ENCODE data around the gene C1orf141.

C1orf141 gene

DNA sequence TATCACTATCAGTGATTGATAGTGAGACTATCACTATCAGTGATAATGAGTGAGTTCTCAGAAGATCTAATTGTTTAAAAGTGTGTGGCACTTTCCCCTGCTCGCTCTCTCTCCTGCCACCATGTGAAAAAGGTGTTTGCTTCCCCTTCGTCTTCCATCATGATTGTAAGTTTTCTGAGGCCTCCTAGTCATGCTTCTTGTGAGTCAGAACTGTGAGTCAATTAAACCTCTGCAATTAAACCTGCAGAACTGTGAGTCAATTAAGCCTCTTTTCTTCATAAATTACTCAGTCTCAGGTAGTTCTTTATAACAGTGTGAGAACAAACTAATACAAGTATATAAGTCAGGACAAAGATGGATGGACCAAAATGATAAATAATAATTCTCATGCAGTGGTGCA is 24.5 kb upstream of the C1orf141 start:
- TF ChIP-seq, protein P1, sequence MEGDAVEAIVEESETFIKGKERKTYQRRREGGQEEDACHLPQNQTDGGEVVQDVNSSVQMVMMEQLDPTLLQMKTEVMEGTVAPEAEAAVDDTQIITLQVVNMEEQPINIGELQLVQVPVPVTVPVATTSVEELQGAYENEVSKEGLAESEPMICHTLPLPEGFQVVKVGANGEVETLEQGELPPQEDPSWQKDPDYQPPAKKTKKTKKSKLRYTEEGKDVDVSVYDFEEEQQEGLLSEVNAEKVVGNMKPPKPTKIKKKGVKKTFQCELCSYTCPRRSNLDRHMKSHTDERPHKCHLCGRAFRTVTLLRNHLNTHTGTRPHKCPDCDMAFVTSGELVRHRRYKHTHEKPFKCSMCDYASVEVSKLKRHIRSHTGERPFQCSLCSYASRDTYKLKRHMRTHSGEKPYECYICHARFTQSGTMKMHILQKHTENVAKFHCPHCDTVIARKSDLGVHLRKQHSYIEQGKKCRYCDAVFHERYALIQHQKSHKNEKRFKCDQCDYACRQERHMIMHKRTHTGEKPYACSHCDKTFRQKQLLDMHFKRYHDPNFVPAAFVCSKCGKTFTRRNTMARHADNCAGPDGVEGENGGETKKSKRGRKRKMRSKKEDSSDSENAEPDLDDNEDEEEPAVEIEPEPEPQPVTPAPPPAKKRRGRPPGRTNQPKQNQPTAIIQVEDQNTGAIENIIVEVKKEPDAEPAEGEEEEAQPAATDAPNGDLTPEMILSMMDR (conservative IDR thresholded peaks at IDR 0.05; ENCODE audit: low read depth, low read length) = no peak
- no peak overlapping the region for H2AFZ ChIP-seq (ENCODE audit: low read depth)

DNA sequence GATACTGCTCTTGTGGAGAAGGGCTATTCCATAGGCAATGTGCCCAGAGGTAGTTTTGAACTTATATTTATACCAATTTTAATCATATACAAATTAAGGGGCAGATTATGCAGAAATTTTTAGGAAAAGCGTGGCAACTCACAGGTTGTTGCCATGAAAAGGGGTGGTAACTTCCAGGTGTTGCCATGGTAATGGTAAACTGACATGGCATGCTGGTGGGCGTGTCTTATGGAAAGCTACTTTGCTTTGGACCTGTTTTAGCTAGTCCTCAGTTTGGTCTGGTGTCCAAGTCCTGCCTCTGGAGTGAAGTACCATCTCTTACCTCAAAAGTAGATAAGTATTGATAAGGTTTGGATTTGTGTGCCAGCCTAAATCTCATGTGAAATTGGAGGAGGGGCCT is 23.6 kb upstream of the C1orf141 start:
- TF ChIP-seq, protein P1 (conservative IDR thresholded peaks at IDR 0.05; ENCODE audit: low read depth, low read length) = no peak

More for the DNA sequence above, 24.5 kb upstream of the C1orf141 start:
- Histone ChIP-seq H3K4me1 (ENCODE audit: low read depth, poor library complexity, severe bottlenecking) (no peaks in the 10 kb centered on the region), H3K27me3 (ENCODE audit: insufficient read depth, low read depth) (no peaks in the 10 kb centered on the region), H3K36me3 (ENCODE audit: insufficient read depth) (no peaks in the 10 kb centered on the region), H3K4me3 (IDR thresholded peaks at IDR 0.05; ENCODE audit: insufficient read depth, low read depth, low read length) (no peak overlapping the region), H3K27ac (no peak overlapping the region), H3K79me2 (ENCODE audit: insufficient read depth, low read depth) (no peaks in the 10 kb centered on the region), H3K4me2 (no peak overlapping the region), H3K9ac (no peak overlapping the region), H4K20me1 (ENCODE audit: insufficient read depth) (no peaks in the 10 kb centered on the region)

DNA sequence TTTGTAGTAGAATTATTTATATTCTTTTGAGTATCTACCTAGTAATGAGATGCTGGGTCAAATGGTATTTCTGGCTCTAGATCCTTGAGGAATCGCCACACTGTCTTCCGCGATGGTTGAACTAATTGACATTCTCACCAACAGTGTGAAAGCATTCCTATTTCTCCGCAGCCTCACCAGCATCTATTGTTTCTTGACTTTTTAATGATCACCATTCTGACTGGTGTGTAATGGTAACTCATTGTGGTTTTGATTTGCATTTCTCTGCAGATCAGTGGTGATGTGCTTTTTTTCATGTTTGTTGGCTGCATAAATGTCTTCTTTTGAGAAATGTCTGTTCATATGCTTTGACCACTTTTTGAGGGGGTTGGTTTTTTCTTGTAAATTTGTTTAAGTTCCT is 16.2 kb upstream of the C1orf141 start:
- TF ChIP-seq, protein P1 (conservative IDR thresholded peaks at IDR 0.05; ENCODE audit: low read depth, low read length) = no peak

More for the DNA sequence above, 23.6 kb upstream of the C1orf141 start:
- H3K4me1 ChIP-seq (ENCODE audit: low read depth, poor library complexity, severe bottlenecking) = no peaks in the 10 kb centered on the region
- H3K4me3 ChIP-seq (IDR thresholded peaks at IDR 0.05; ENCODE audit: insufficient read depth, low read depth, low read length) = no peak overlapping the region
- no peaks in the 10 kb centered on the region for H3K79me2 ChIP-seq (ENCODE audit: insufficient read depth, low read depth)
- no peak overlapping the region for H3K4me2 ChIP-seq
- no peak overlapping the region for H3K27ac ChIP-seq
- no peak overlapping the region for H2AFZ ChIP-seq (ENCODE audit: low read depth)
- H4K20me1 ChIP-seq (ENCODE audit: insufficient read depth) = no peaks in the 10 kb centered on the region
- no peaks in the 10 kb centered on the region for H3K36me3 ChIP-seq (ENCODE audit: insufficient read depth)
- no peaks in the 10 kb centered on the region for H3K27me3 ChIP-seq (ENCODE audit: insufficient read depth, low read depth)
- H3K9ac ChIP-seq = no peak overlapping the region

DNA sequence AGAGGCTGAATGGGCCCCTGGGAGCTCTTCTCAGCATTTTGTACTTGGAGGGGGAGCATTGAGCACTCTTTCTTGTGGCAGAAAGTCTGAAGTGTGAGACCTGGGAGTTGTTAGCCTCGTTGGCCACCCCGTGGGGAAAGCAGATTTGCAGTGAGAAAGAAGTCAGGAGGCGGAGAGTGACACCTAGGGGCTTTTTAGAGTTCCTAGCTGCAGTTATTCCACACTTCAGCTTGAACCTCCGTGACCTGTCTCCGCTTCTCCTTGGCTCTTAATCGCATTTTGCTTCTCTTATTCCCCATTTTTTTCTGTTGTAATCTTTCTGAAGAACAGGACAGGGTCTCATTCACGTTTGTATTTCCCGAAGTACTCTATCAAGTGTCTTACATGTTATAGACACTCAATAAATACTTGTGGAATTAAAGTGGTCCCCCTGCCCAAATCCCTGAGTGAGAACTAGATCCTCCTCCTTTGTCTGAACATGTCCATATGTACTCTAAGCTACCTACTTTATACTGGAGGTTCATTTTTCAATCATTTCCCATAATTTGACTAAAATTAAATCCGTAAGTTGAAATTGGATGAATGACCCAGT is 14.5 kb upstream of the C1orf141 start:
- Histone ChIP-seq H3K79me2 (ENCODE audit: insufficient read depth, low read depth) (no peaks in the 10 kb centered on the region), H3K4me1 (ENCODE audit: low read depth, poor library complexity, severe bottlenecking) (peaks cover 8% of the 10 kb centered on the region), H3K4me2 (no peak overlapping the region), H2AFZ (ENCODE audit: low read depth) (peak overlapping the region; percentile 47; the same call in 1 of the 2 replicates), H3K36me3 (ENCODE audit: insufficient read depth) (no peaks in the 10 kb centered on the region), H4K20me1 (ENCODE audit: insufficient read depth) (no peaks in the 10 kb centered on the region), H3K27ac (no peak overlapping the region), H3K9ac (no peak overlapping the region), H3K4me3 (IDR thresholded peaks at IDR 0.05; ENCODE audit: insufficient read depth, low read depth, low read length) (no peak overlapping the region), H3K27me3 (ENCODE audit: insufficient read depth, low read depth) (no peaks in the 10 kb centered on the region)
- TF ChIP-seq, protein P1 (conservative IDR thresholded peaks at IDR 0.05; ENCODE audit: low read depth, low read length) = peak; percentile 28; the same call in 1 of the 2 replicates

More for the DNA sequence above, 16.2 kb upstream of the C1orf141 start:
- Histone ChIP-seq H4K20me1 (ENCODE audit: insufficient read depth) (no peaks in the 10 kb centered on the region), H3K4me1 (ENCODE audit: low read depth, poor library complexity, severe bottlenecking) (peaks cover 3% of the 10 kb centered on the region), H3K27ac (no peak overlapping the region), H3K4me3 (IDR thresholded peaks at IDR 0.05; ENCODE audit: insufficient read depth, low read depth, low read length) (no peak overlapping the region), H3K27me3 (ENCODE audit: insufficient read depth, low read depth) (no peaks in the 10 kb centered on the region), H3K9ac (no peak overlapping the region), H2AFZ (ENCODE audit: low read depth) (no peak overlapping the region), H3K79me2 (ENCODE audit: insufficient read depth, low read depth) (no peaks in the 10 kb centered on the region), H3K4me2 (no peak overlapping the region), H3K36me3 (ENCODE audit: insufficient read depth) (no peaks in the 10 kb centered on the region)

All from KMS-11 (cell line).